Effector CD4-positive, alpha-beta T cell (primary cell): ENCODE measurements around the gene HLA-DMA.
"Not testable (repeated sequence)": the region's sequence is repeated elsewhere in the genome, so short reads cannot be mapped to it uniquely, and the experiment has no call there.

ENCODE experiments used
- DNase-seq: peaks from one replicate; pipeline ENCODE4 v3.0.0-alpha.2; 2020

Gene HLA-DMA

GRCh38 chr6:32954267-32954666 lies 1.4 kb upstream of the HLA-DMA start:
- DNase-seq, result no peak

- no peak for DNase-seq
Observed at GRCh38 chr6:32953775-32954174, 878 bp upstream of the HLA-DMA start.

- no peak for DNase-seq
Observed at GRCh38 chr6:32950449-32950848, 2.4 kb downstream of the HLA-DMA start.

GRCh38 chr6:32950010-32950409 lies 2.9 kb downstream of the HLA-DMA start:
- DNase-seq, result no peak

- no peak for DNase-seq
Observed at GRCh38 chr6:32949113-32949512, 3.8 kb downstream of the HLA-DMA start.

GRCh38 chr6:32947552-32948465 lies 5.1 kb downstream of the HLA-DMA start:
- DNase-seq, result peak; percentile 26

- no peak for DNase-seq
Observed at GRCh38 chr6:32946893-32947292, 6.0 kb downstream of the HLA-DMA start.

GRCh38 chr6:32945953-32946352 lies 6.9 kb downstream of the HLA-DMA start:
- no peak for DNase-seq

- DNase-seq, result no peak
Observed at GRCh38 chr6:32945108-32945760, 7.7 kb downstream of the HLA-DMA start.

GRCh38 chr6:32943864-32944649 lies 8.8 kb downstream of the HLA-DMA start:
- DNase-seq, result peak; percentile 28

- not testable (repeated sequence) for DNase-seq
Observed at GRCh38 chr6:32942555-32943123, 10.3 kb downstream of the HLA-DMA start.

- DNase-seq, result peak; percentile 28
Observed at GRCh38 chr6:32941214-32941768, 11.6 kb downstream of the HLA-DMA start.

- peak; percentile 36 for DNase-seq
Observed at GRCh38 chr6:32940656-32941213, 12.2 kb downstream of the HLA-DMA start, which contains the start of gene HLA-DMB. TSS of gene HLA-DMB (minus strand) at chr6:32941028. CDS start at chr6:32940807, 221 bp downstream.

- DNase-seq, result no peak
Observed at GRCh38 chr6:32938494-32938893, 14.4 kb downstream of the HLA-DMA start.

GRCh38 chr6:32937230-32937633 lies 15.7 kb downstream of the HLA-DMA start:
- no peak for DNase-seq

- no peak for DNase-seq
Observed at GRCh38 chr6:32936239-32937152, 16.4 kb downstream of the HLA-DMA start.

GRCh38 chr6:32935551-32936238 lies 17.2 kb downstream of the HLA-DMA start:
- DNase-seq, result no peak

- DNase-seq, result peak; percentile 79
Observed at GRCh38 chr6:32933661-32934085, 19.2 kb downstream of the HLA-DMA start.

GRCh38 chr6:32932132-32932868 lies 20.6 kb downstream of the HLA-DMA start:
- DNase-seq, result no peak

- DNase-seq, result no peak
Observed at GRCh38 chr6:32931211-32931610, 21.7 kb downstream of the HLA-DMA start.
